K562 (cell line): ENCODE measurements around the gene TMEM43. TPM values are rescaled to one million over a fixed set of nuclear protein-coding genes. Genes with fewer than 3 reads are reported as not detected.

Source experiments
- ATAC-seq: fragments of 200-7000 bp; cut with Tn5 transposase; 3 replicates; pipeline ENCODE4 v1.9.1; 2020; ENCODE audit warnings: moderate library complexity
- BruUV-seq: library from RNA; stranded (reverse); fragments of 400-500 nt; replicated peaks from 2 replicates; lab custom pipeline; 2021; lab: Mats Ljungman, UMichigan
- CTCF ChIA-PET: fragments of 300-600 bp; formaldehyde crosslinking; extraction: SDS; loops from one replicate; lab custom pipeline; 2021; ENCODE audit warnings: low intra/inter-chr PET ratio; lab: Yijun Ruan, JAX
- POLR2A ChIA-PET: fragments of 300-600, 350-650 bp; sonication (Branson Sonifier 250); formaldehyde crosslinking; extraction: SDS; loops from one replicate; lab custom pipeline; 2021; ENCODE audit warnings: antibody characterized with exemption, inconsistent platforms; lab: Yijun Ruan, JAX
- DNase-seq, 4 experiments: peaks; one replicate each; pipeline versions ENCODE4 v3.0.0 to v3.0.0-alpha.2; 2011 to 2018; ENCODE audit warnings: low spot score in 3 of 4, mixed read lengths in 3 of 4; ENCODE audit errors: extremely low read depth in 1 of 4
- FAIRE-seq: peaks from 2 replicates; lab custom pipeline; 2011; peaks lifted over from hg19 to GRCh38; lab: Jason Lieb, UNC
- H2AFZ ChIP-seq: 2 replicates; pipeline ENCODE4 v1.6.0; 2011; ENCODE audit warnings: low read depth, low read length, control low read depth, inconsistent platforms
- H3K27ac ChIP-seq: fragments of 200-600 bp; 3 replicates; pipeline ENCODE4 v1.8.0; 2011; ENCODE audit warnings: low read depth, mild to moderate bottlenecking, control low read depth, inconsistent platforms, low read length, moderate library complexity, mixed read lengths; ENCODE audit errors: extremely low read depth
- H3K27me3 ChIP-seq, 2 experiments: fragments of 300-600 bp in 1 of 2; 2 replicates in 1 of 2; 3 replicates in 1 of 2; pipeline versions ENCODE4 v1.6.0 to v1.8.0; 2011; ENCODE audit warnings: inconsistent platforms in 2 of 2, low read length in 2 of 2, mild to moderate bottlenecking in 1 of 2, mixed read lengths in 1 of 2, moderate library complexity in 1 of 2; ENCODE audit not compliant: control insufficient read depth in 2 of 2, insufficient read depth in 2 of 2
- H3K36me3 ChIP-seq: fragments of 300-600 bp; 3 replicates; pipeline ENCODE4 v1.8.0; 2011; ENCODE audit warnings: mild to moderate bottlenecking, low read length, inconsistent platforms; ENCODE audit not compliant: control insufficient read depth, insufficient read depth
- H3K4me1 ChIP-seq, 2 experiments: fragments of 200-600 bp in 1 of 2; replicated peaks in 1 of 2; 2 replicates in 1 of 2; 3 replicates in 1 of 2; pipeline versions ENCODE4 v1.5.1 to v1.8.0; 2011; ENCODE audit warnings: inconsistent platforms in 2 of 2, low read length in 2 of 2, mild to moderate bottlenecking in 1 of 2, mixed read lengths in 1 of 2, moderate library complexity in 1 of 2; ENCODE audit not compliant: control insufficient read depth in 2 of 2, insufficient read depth in 2 of 2
- H3K4me2 ChIP-seq: 2 replicates; pipeline ENCODE4 v1.6.1; 2011; ENCODE audit warnings: low read length, control low read depth, inconsistent platforms, mixed read lengths; ENCODE audit not compliant: insufficient read depth
- H3K4me3 ChIP-seq: fragments of 200-600 bp; sonication (generic), shearing (Covaris generic); 2 replicates; pipeline ENCODE4 v1.5.1; 2016; ENCODE audit warnings: control low read depth, inconsistent platforms
- H3K79me2 ChIP-seq: fragments of 200-600 bp; 3 replicates; pipeline ENCODE4 v1.8.0; 2011; ENCODE audit warnings: low read length, inconsistent platforms; ENCODE audit not compliant: control insufficient read depth, insufficient read depth
- H3K9ac ChIP-seq, 2 experiments: 2 replicates each; pipeline versions ENCODE4 v1.6.0 to v1.6.1; 2011; ENCODE audit warnings: low read depth in 2 of 2, low read length in 2 of 2, control low read depth in 1 of 2, inconsistent platforms in 1 of 2, mild to moderate bottlenecking in 1 of 2, mixed read lengths in 1 of 2; ENCODE audit not compliant: insufficient read depth in 1 of 2
- H3K9me1 ChIP-seq: one replicate; pipeline ENCODE4 v1.6.0; 2011; ENCODE audit warnings: inconsistent platforms, mild to moderate bottlenecking, low read length, moderate library complexity; ENCODE audit not compliant: control insufficient read depth, insufficient read depth
- H3K9me3 ChIP-seq: replicated peaks from 2 replicates; pipeline ENCODE4 v1.5.1; 2011; ENCODE audit warnings: low read depth, low read length, inconsistent platforms; ENCODE audit not compliant: control insufficient read depth, insufficient read depth
- H4K20me1 ChIP-seq: replicated peaks from 2 replicates; pipeline ENCODE4 v1.6.1; 2011; ENCODE audit warnings: low read length, inconsistent platforms, mixed read lengths; ENCODE audit not compliant: control insufficient read depth, insufficient read depth
- MYNN ChIP-seq, 2 experiments: sonication (generic); formaldehyde crosslinking in 1 of 2; IDR thresholded peaks; 2 replicates each; pipeline versions ENCODE4 v1.5.0 to v1.6.1; 2016 to 2020; ENCODE audit warnings: antibody characterized with exemption in 1 of 2, missing genetic modification reagents in 1 of 2
- WGBS: fragments of 100-300 bp; shearing (Covaris generic); methylation state at CpG from one replicate; pipeline ENCODE4 v1.1.6; 2016; ENCODE audit warnings: low coverage, mixed read lengths; ENCODE audit not compliant: insufficient coverage; ENCODE audit errors: missing lambda C conversion rate; 5-methylcytosine and 5-hydroxymethylcytosine counted together
- in situ Hi-C: fragments of 300-500 bp; cut with MboI; formaldehyde crosslinking; loops from 4 replicates; pipeline ENCODE4 v1.15.0; 2018; ENCODE audit warnings: inconsistent platforms, mixed read lengths
- intact Hi-C: fragments of 100-400 bp; cut with micrococcal nuclease; formaldehyde crosslinking; loops from 2 replicates; pipeline ENCODE4 v1.14.2; 2022
- polyA plus RNA-seq, 8 experiments: library from polyadenylated mRNA; depleted of rRNA in 4 of 8; stranded (reverse) in 5 of 8; unstranded in 3 of 8; fragments of >200 nt; fragmentation: Nextera tagmentation in 2 of 8; fragmentation: Illumina TruSeq in 1 of 8; extraction: Ambion mirVana in 2 of 8; extraction: Trizol in 1 of 8; gene quantifications; 2 replicates each; pipeline versions ENCODE4 v1.2.1 to v1.2.3, GENCODE V29; 2011 to 2014; ENCODE audit warnings: inconsistent platforms in 1 of 8, missing spikeins in 1 of 8
- total RNA-seq, 7 experiments: library from RNA; depleted of rRNA in 6 of 7; stranded (reverse); fragments of >200 nt in 6 of 7; fragmentation: Illumina TruSeq in 2 of 7; extraction: Trizol in 2 of 7; gene quantifications; 2 replicates each; pipeline versions ENCODE4 v1.2.1 to v1.2.3, GENCODE V29; 2011 to 2021; ENCODE audit warnings: low replicate concordance in 1 of 7
- TF ChIP-seq, protein P1 (sequence below): fragments of 250-450 bp; sonication (Bioruptor Pico); IDR thresholded peaks from 2 replicates; pipeline ENCODE4 v1.4.0; 2020; ENCODE audit warnings: mild to moderate bottlenecking

Gene TMEM43
- total and polyA plus RNA-seq, 9 of the 15 experiments (the other 6 are each of a cell fraction or from before 2014, with no cell fraction given): 16.7 to 46.1 (median 35.7) TPM

DNA sequence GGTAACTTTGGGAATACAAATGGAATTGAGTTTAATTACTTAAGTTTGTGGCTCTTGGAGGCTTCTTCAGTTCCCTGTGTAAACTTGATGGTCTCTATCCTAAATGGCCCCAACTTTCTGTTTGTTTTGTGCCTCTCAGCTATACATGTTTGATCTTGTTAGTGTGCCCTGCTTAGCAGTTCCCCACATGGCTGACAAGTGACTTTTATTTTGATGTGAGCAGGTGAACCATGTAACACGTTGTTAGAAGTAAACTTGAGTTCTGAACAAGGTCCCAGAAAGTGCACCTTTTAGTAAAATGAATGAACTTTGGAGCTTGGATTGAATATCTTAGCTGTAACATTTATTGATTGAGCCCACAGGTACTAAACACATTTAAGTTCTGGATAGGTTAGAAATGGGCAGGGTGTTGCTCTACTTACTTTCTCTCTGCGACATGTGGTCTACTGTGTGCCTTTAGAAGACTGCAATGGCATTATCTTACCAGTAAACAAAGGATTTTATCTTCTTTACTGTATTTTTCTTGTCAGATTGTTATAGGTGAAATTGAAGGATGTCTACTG, 58.2 kb downstream of the TMEM43 start:
- H3K4me2 ChIP-seq: no peak overlapping the region
- ATAC-seq: no peak
- intact Hi-C loops (no loop called here), in situ Hi-C loops (no loop called here)
- peaks cover 70% of the 10 kb centered on the region for H3K36me3 ChIP-seq
- no peak overlapping the region for H2AFZ ChIP-seq
- no TSS peak for BruUV-seq
- no peak for DNase-seq
- peaks cover 78% of the 10 kb centered on the region for H3K79me2 ChIP-seq
- FAIRE-seq: no peak
- CTCF ChIA-PET: no interaction called here
- peaks cover 7 to 14% of the 10 kb centered on the region in 2 experiments; a peak in 4 of 5 replicates for H3K4me1 ChIP-seq
- WGBS: 47% methylated on average over 2 of the region's 2 CpGs
- no peak overlapping the region for H3K4me3 ChIP-seq
- TF ChIP-seq, protein P1, sequence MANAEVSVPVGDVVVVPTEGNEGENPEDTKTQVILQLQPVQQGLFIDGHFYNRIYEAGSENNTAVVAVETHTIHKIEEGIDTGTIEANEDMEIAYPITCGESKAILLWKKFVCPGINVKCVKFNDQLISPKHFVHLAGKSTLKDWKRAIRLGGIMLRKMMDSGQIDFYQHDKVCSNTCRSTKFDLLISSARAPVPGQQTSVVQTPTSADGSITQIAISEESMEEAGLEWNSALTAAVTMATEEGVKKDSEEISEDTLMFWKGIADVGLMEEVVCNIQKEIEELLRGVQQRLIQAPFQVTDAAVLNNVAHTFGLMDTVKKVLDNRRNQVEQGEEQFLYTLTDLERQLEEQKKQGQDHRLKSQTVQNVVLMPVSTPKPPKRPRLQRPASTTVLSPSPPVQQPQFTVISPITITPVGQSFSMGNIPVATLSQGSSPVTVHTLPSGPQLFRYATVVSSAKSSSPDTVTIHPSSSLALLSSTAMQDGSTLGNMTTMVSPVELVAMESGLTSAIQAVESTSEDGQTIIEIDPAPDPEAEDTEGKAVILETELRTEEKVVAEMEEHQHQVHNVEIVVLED (CRISPR knock-in tag): no peak
- TF ChIP-seq MYNN (IDR thresholded peaks at IDR 0.05) (peak; percentile 98), MYNN (CRISPR knock-in tag; IDR thresholded peaks at IDR 0.05) (no peak)
- POLR2A ChIA-PET: interaction anchor here (0.5 to 1.1 kb wide), 4 partner anchors 18 to 233 kb away, joined by 3 to 5 read pairs (median 4); no protein-coding TSS in a partner anchor
- no peak overlapping the region for H3K27ac ChIP-seq
- no peaks in the 10 kb centered on the region for H3K27me3 ChIP-seq
- H3K9ac ChIP-seq: 0 out of 4 replicates have a peak overlapping the region, but pooled peaks of 1 of the 2 experiments have one; percentile 6
- no peaks in the 10 kb centered on the region for H3K9me3 ChIP-seq
- H4K20me1 ChIP-seq: no peaks in the 10 kb centered on the region
- no peaks in the 10 kb centered on the region for H3K9me1 ChIP-seq
